SW480 (cell line): ENCODE data around the gene GEMIN4.
"Not testable (repeated sequence)": the region's sequence is repeated elsewhere in the genome, so short reads cannot be mapped to it uniquely, and the experiment has no call there.

ENCODE experiments used
- DNase-seq: peaks from one replicate; pipeline ENCODE4 v3.0.0-alpha.2; 2016; ENCODE audit warnings: low spot score

Gene GEMIN4

DNA sequence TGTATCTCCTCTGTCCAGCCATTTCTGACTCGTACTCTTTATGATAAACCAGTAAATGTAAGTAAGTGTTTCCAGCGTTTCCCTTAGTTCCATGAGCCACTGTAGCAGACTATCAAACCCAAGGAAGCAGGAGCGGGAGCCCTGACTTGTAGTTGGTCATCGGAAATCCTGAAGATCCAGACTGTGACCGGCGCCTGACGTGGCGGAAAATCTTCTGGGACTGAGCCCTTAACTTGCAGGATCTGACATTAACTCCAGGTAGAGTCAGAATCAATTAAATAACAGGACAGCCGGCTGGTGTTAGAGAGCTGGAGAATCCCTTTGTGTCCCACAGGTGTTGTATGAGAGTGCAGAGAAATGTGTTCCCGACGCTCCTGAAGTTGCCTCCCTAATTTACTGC, 26.0 kb upstream of the GEMIN4 start:
- no peak for DNase-seq

DNA sequence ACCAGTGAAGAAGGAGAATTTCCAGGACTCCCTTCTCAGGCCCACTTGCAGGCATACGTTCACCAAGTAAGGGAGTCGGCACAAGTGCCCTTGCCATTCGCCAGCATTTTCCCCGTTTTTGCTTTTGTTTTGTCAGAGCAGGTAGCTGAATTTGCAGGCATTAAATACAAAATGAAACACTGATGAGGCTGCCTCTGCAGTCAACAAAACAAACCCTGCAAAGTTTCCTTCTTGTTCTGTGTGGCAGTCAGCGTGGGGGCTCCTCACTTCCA, 22.2 kb upstream of the GEMIN4 start:
- DNase-seq: no peak

- DNase-seq: peak; percentile 78
Observed at GRCh38 chr17:773467-774312, 21.6 kb upstream of the GEMIN4 start.

DNA sequence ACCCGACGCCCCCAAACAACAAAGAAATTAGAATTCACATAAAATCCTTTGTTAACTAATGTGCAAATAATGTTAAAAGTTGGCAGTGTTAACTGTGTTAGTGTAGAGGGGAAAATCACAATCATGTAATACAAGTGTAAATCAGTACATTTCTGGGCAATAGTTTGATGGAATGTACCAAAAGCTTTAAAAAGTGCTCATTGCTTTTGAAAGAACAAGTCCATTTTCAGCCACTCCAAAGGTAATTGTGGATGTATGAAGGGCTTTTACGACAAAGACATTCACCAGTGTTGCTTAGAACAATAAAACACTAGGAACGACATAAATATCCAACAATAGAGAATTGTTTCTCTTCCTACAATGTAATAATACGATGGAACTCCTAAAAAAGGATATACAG, 21.0 kb upstream of the GEMIN4 start:
- DNase-seq: no peak

DNA sequence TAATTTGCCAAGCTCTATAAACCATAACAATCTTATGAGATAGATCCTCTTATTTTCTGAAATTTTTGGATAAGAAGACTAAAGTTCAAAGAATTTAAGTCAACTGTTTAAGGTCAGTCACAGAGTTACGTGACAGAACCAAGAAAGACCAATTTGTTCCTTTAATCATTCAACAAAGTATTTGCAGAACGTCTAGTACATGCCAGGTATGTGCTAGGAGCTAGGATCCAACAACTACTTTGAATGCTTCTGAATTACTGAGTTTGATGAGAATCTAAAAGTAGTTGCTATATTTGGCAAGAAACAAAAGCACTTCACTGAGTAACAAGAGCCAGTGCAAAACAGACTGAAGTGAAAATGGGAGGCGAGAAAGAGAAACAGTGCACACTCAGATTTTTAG, 15.0 kb upstream of the GEMIN4 start:
- DNase-seq: no peak

DNA sequence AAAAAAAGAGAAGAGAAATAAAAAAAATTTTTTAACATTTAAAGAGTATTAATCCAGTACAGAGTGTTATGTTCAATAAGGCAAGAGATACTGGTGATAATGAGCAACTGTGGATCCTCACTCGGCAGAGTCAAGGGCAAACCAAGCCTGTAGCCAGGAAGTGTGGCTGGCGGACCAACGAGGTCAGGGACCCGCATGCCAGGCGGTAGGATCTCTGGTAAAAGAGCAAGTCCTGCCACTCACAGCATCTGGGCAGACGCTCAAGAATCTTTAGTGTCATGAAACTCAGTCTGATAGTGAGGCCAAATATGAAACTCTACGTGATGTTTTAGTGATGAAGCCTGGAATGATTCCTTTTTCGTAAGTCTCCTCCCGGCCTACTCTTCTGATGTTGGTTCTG, 8.3 kb upstream of the GEMIN4 start:
- no peak for DNase-seq

GRCh38 chr17:759964-760363, 7.9 kb upstream of the GEMIN4 start:
- no peak for DNase-seq

DNA sequence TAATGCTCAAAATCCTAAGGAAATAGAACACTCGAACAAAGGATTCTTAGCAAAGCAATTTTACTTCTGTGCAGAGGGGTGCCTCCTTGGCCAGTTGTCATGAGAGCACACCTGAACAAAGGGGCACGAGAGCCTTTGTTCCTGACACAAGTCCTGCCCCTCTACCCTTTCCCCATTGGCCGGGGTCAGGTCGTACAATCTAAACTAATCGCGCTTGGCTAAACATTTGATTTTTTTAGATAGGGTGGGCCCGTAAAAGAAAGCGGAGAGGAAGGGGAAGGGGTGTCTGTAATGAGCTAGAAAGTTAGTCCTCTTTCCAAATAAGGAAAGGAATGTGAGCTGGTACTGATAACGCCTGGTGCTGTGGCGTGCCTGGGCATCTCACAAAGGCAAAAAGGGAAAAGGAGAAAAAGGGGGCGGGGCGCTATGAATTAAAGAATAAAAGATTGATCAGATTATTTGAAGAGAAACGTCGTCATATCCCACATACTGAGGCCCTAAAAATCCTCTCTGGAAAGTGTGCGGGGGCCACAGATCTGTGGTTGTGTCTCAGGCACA, 4.0 kb upstream of the GEMIN4 start:
- DNase-seq: not testable (repeated sequence)

GRCh38 chr17:755319-755961, 3.4 kb upstream of the GEMIN4 start:
- DNase-seq: not testable (repeated sequence)

- DNase-seq: no peak
Observed at GRCh38 chr17:753418-753817, 1.4 kb upstream of the GEMIN4 start.

- DNase-seq: peak; percentile 21
Observed at GRCh38 chr17:752620-753219, 656 bp upstream of the GEMIN4 start.

DNA sequence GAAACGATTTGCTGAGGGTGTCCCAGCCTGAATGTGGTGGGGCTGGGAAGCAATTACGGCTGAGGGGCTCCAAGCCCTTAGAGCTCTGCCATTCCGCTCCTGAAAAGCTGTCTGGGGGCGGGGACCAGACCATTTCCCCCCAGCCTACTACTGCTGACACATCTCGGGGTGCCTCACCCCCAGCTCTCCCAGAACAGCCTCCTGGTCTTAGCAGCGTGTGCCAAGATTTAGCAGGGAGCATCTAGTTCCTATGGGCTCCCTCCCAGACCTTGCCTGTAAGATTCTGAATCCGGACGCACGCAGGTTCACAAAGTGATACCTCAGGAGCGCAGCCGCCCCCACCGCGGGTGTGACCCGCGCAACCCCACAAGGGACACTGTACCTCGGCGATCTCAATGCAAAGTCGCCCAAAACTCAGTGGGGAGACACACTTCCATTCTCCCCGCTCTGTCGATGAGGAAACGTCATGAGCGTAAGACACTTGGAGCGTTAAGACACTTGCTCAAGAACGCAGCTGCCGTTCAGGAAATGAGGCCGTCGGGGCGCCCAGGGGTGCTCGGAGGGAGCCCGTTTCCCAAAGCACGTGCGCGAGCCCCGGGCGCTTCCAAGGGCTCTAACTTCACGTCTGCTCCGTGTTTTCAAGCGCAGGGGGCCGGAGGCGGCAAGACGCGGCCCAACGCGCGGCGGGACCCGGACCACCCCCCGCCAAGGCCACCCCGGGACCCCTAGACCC, 629 bp downstream of the GEMIN4 start:
- DNase-seq: peak; percentile 41

- DNase-seq: no peak
Observed at GRCh38 chr17:750431-751037, 1.5 kb downstream of the GEMIN4 start.

- DNase-seq: not testable (repeated sequence)
Observed at GRCh38 chr17:749359-749758, 2.7 kb downstream of the GEMIN4 start.

- DNase-seq: not testable (repeated sequence)
Observed at GRCh38 chr17:748604-749003, 3.5 kb downstream of the GEMIN4 start.

- no peak for DNase-seq
Observed at GRCh38 chr17:746783-747629, 5.1 kb downstream of the GEMIN4 start.

GRCh38 chr17:746181-746580, 5.9 kb downstream of the GEMIN4 start:
- no peak for DNase-seq

- no peak for DNase-seq
Observed at GRCh38 chr17:745406-745805, 6.7 kb downstream of the GEMIN4 start.

DNA sequence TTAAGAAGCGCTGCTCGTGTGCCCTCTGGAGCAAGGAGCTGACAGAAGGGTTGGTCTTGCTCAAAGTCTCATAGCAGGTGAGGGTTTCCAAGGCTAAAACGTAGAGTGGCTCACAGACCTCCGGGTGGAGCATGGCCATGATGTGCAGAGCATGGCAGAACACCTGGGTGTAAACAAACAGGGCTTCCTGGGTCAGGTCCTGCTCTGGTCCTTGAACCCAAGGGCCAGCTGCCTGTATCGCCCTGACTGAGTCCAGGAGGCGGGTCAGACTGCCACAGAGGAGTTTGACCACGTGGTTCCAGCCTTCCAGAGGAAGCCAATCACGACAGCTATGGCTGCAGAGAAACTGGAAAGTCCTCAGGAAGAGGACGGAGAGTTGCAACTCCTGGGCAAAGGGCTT, 7.1 kb downstream of the GEMIN4 start:
- no peak for DNase-seq

DNA sequence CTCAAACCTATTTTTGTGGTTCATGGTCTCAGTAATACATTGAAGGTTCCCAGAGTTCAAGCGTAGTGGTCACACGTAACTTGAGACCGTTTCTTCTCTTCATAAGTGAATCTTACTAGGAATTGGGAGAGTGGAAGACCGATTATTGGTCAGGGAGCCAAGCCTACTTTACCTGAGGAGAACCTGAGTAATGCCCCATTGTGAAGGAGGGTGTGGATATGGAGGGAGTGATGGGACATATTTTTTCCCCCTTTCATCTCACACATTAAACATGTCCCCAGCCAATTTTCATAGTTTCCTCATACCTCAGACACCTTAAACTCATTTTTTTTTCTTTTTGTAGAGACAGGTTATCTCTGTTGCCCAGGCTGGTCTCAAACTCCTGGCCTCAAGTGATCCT, 8.9 kb downstream of the GEMIN4 start:
- DNase-seq: no peak

DNA sequence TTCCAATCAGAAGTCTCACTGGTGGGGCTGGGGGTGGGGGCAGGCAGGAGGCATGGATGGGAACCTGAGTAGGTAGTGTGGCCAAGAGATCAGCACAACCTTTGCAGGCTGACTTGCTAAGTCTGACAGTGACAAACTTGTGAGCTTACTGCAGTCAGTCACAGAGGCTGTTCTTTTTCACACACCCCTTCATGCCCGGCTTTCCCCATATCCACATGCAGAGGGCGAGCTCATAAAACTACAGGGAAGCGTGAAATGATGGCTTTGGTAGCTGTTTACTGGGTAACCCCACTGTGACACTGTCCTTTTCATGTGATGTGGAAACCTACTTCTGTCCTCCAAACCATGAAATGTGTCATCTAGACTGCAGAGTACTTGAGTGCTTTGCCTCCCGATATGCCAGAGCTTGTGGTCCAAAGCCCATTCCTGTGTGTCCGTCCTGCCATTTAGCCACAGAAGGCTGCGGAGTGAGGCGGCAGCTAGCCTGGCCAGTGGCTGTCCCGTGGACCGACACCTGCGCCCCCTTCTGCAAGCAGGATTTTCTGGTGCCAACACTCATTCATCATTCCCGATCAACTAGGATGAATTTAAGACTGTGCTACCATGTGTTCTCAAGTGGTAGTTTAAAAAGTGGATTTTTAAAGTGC, 9.8 kb downstream of the GEMIN4 start:
- DNase-seq: no peak
